HG03354 (cell line): ENCODE results near the gene IL10RB.
"Not testable (repeated sequence)": the region's sequence is repeated elsewhere in the genome, so short reads cannot be mapped to it uniquely, and the experiment has no call there.

Experiments
- ATAC-seq: cut with Tn5 transposase; IDR thresholded peaks from one replicate; pipeline ENCODE4 v1.9.1; 2021; ENCODE audit warnings: mild to moderate bottlenecking; ENCODE audit not compliant: unreplicated experiment, poor library complexity, severe bottlenecking

Gene IL10RB

DNA sequence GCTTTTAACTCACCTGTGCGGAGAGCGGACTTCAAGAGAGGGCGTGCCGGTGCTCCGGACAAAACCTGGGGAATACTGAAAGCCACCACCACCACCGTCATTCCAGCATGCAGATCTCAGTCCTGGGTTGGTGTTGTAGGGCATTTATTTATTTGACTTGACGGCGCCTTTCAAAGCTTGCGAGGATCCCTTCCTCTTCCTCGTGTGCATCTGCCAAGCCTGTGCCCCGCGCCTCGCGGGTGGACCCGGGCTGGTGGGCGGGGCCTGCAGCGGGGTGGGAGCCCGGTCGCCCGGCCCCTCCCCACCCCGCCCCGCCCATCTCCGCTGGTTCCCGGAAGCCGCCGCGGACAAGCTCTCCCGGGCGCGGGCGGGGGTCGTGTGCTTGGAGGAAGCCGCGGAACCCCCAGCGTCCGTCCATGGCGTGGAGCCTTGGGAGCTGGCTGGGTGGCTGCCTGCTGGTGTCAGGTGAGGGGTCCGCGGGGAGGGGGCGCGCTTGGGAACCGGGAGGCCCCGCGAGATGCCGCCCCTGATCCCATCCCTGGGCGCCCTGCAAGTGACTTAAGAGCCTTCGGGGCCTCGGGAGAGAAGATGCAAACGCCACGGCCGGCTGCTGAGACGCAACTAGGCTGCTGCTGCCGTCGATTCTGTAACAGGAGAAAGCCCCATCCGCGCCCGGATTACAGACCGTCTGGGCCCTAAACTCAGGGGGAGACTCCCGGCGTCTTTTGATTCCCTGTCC lies at the start of gene IL10RB:
Gene IL10RB, plus strand, starts transcription at position 318 of the 739 bp plus-strand sequence. Its CDS starts 99 bp downstream, at position 417.
- peak; percentile 43 for ATAC-seq

GRCh38 chr21:33217138-33217520 lies 49.0 kb upstream of the IL10RB start:
- ATAC-seq, result no peak

DNA sequence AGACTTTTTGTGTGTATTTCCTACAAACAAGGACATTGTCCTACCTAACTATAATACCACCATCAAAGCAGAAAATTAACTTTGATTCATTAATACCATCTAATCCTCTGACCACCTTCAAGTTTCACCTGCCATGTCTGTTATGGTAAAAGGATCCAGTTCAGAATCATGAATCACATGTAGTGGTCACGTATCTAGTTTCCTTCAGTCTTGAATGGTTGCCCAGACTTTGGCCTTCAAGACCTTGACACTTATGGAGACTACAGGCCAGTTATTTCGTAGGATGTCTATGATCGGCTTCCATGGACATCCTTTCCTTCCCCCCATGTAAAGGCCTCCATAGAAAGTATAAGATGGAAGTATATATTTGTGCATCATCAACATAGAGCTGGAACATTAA lies 46.9 kb upstream of the IL10RB start:
- no peak for ATAC-seq

- ATAC-seq, result no peak
These were observed 46.2 kb upstream of the IL10RB start for GRCh38 chr21:33219954-33220353.

GRCh38 chr21:33225376-33225775 lies 40.8 kb upstream of the IL10RB start:
- not testable (repeated sequence) for ATAC-seq

- no peak for ATAC-seq
These were observed 37.7 kb upstream of the IL10RB start for GRCh38 chr21:33228455-33228854.

- no peak for ATAC-seq
These were observed 36.9 kb upstream of the IL10RB start for GRCh38 chr21:33229099-33229783.

GRCh38 chr21:33229784-33230544 lies 36.2 kb upstream of the IL10RB start, which contains the start of gene IFNAR2:
IFNAR2 (plus strand) TSS chr21:33229938; CDS start chr21:33241923, 11,985 bp downstream.
- ATAC-seq, result peak; percentile 66

DNA sequence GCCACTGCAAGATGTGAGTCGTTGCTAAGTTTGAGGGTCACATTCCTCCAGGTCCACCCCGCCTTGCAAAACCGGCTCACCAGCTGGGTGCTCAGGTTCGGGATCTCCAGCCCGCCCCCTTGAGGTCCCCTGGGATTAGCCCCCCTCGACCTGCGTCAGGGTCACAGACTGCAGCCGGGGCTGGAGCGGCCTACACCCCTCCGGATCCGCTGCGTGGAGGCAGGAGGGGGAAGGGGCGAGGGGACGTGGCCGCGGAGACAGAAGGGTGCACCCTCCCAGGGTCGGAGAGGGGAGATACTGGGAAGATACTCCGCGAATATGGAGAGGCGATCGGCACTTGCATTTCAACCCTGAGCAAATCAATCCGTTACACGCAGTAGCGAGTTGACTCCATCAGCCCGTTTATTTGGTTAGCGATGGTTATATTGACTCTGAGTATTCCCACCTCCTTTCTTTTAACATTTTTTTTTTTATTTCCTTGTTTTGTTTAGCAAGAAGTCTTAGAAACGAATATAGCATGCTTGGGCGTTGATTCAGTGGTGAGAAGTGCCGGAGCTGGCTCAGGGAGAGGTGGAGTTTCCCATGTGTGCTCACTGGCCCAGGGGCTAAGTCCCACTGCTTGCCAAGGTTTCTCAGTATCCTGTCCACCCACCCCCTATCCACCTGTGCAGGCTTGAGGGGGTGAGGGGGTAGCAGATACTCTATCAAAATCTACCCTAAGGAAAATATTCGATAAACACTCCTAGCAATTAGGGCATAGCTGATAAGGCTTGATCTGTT lies 35.4 kb upstream of the IL10RB start:
- peak; percentile 34 for ATAC-seq

DNA sequence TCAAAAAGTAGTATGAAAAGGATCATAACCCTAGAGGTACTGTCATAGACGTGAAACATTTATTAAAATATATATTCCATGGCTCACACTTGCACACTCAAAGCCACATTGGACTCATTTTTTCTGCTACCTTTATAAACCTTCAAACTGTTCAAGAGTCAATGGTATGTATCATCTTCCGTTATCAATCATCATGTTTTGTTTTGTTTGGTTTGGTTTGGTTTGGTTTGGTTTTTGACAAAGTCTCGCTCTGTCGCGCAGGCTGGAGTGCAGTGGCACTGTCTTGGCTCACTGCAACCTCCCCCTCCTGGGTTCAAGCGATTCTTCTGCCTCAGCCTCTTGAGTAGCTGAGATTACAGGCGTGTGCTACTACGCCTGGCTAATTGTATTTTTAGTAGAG lies 34.6 kb upstream of the IL10RB start:
- no peak for ATAC-seq

GRCh38 chr21:33232291-33233034 lies 33.7 kb upstream of the IL10RB start:
- ATAC-seq, result no peak

DNA sequence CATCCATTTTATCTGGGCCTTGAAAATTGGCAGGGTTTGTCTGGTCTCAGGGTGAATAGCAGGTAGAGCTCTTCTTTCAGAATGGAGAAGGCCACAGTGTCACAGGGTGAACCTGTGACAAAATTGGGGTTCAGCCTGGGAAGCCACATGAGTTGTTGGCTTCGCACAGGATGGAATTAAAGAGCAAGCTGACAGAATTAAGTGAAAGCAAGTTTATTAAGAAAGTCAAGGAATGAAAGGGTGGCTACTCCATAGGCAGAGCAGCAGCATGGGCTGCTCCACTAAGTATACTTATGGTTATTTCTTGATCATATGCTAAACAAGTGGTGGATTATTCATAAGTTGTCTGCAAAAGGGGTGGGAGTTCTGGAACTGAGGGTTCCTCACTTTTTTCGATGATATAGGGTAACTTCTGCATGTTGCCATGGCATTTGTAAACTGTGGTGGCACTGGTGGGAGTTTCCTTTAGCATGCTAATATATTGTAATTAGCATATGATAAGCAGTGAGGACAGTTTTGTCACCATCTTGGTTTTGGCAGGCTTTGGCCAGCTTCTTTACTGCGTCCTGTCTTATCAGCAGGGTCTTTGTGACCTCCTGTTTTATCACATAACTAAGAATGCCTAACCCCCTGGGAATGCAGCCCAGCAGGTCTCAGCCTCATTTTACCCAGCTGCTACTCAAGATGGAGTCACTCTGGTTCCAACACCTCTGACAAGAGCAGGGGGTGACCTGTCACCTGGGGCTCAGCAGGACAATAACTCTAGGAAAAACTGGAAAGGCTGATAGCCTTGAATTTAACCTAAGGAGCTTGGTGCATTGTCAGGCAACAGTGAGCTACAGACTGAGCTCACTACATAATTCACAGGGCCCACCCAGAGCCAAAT lies 31.3 kb upstream of the IL10RB start:
- no peak for ATAC-seq

- no peak for ATAC-seq
These were observed 30.0 kb upstream of the IL10RB start for GRCh38 chr21:33236013-33236686.

DNA sequence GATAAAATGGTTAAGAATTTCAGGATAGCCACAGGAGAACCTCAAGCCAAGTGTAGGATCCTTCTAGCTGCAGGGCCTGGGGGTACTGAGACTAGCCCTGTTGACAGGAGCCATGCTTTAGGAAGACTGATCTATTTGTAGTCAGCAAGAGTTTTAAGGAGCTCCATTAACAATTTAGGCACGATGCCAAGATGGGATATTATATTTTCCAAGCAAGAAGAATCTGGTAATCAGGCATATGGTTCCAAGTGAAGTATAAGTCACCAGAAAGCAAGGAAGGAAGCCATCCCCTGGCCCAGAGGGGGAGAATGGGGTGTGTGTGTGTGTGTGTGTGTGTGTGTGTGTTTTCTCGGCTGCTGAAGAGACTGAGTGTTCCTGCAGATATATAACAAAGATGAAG lies 29.4 kb upstream of the IL10RB start:
- no peak for ATAC-seq

DNA sequence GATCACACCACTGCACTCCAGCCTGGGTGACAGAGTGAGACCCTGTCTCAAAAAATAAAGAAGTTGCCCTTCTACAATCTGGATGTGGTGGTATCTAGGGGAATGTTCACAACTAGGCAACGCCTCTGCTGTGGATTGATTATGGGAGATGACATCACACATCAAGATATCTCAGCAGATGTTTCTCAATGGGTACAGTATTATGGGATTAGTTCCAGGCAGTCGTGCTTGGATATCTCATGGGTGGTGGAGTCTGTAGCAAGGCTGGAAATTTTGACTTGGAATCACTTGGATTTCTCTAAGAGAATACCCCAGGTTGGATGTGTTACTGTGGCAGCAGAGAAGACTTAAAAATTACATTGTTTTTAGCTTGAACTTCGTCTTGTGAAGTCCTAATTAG lies 28.7 kb upstream of the IL10RB start:
- ATAC-seq, result no peak

DNA sequence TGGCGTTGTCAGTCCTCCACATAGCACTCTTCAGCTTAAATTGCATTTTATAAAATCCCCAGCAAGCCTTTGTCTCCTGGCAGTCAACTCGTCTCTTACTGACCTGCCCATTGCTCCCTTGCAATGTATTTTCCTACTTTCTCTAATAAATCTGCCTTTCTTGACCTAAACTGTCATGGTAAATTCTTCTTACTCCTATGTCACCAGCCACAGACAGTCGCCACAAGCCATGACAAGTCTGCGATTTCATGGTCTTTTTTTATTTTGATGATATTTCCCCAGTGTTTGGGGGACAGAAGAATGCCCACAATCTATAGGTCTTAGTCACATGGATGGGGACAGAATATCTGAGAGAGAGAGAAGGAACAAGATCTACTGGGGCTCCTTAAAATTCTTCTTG lies 28.0 kb upstream of the IL10RB start:
- ATAC-seq, result peak; percentile 14

GRCh38 chr21:33238565-33239255 lies 27.5 kb upstream of the IL10RB start:
- peak; percentile 86 for ATAC-seq
